Astrocyte of the spinal cord (primary cell): ENCODE measurements around the gene DVL2.
"Not testable (repeated sequence)": the region's sequence is repeated elsewhere in the genome, so short reads cannot be mapped to it uniquely, and the experiment has no call there.

ENCODE experiments used
- DNase-seq: peaks from one replicate; pipeline ENCODE4 v3.0.0; 2011; ENCODE audit warnings: low read depth, low spot score
- H3K4me3 ChIP-seq: 2 replicates; pipeline ENCODE4 v1.5.1; 2011; ENCODE audit warnings: low read depth, mild to moderate bottlenecking, low read length, moderate library complexity
- in situ Hi-C: cut with HindIII; loops from 2 replicates; pipeline ENCODE4 v1.10.0; 2017; ENCODE audit warnings: low sequenced_read_pairs
- TF ChIP-seq, protein P1 (sequence below): IDR thresholded peaks from 2 replicates; pipeline ENCODE4 v1.5.1; 2012; ENCODE audit warnings: low read depth, mild to moderate bottlenecking, low read length, inconsistent platforms

The DVL2 gene

DNA sequence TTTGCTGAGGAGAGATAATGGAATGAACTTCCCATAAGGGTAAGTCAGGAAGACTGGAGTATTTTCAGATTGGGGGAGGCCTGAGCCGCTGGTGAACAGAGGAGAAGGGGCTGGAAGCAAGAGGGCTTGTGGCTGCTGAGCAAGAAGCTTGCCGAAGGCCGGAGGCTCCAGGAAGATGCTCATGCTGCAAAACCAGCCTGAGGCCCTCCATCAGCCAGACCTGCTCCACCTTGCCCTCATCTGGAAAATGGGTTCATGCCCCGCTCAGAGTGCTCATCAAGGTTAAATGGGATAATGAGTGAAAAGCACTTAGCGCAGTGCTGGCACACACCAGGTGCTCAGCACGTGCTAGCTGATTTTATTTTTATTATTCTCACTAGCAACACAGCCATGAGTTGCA, 49.7 kb downstream of the DVL2 start:
- in situ Hi-C loops, result no loop called here
- H3K4me3 ChIP-seq, result no peak overlapping the region
- DNase-seq, result no peak
- TF ChIP-seq, protein P1, sequence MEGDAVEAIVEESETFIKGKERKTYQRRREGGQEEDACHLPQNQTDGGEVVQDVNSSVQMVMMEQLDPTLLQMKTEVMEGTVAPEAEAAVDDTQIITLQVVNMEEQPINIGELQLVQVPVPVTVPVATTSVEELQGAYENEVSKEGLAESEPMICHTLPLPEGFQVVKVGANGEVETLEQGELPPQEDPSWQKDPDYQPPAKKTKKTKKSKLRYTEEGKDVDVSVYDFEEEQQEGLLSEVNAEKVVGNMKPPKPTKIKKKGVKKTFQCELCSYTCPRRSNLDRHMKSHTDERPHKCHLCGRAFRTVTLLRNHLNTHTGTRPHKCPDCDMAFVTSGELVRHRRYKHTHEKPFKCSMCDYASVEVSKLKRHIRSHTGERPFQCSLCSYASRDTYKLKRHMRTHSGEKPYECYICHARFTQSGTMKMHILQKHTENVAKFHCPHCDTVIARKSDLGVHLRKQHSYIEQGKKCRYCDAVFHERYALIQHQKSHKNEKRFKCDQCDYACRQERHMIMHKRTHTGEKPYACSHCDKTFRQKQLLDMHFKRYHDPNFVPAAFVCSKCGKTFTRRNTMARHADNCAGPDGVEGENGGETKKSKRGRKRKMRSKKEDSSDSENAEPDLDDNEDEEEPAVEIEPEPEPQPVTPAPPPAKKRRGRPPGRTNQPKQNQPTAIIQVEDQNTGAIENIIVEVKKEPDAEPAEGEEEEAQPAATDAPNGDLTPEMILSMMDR, result no peak

DNA sequence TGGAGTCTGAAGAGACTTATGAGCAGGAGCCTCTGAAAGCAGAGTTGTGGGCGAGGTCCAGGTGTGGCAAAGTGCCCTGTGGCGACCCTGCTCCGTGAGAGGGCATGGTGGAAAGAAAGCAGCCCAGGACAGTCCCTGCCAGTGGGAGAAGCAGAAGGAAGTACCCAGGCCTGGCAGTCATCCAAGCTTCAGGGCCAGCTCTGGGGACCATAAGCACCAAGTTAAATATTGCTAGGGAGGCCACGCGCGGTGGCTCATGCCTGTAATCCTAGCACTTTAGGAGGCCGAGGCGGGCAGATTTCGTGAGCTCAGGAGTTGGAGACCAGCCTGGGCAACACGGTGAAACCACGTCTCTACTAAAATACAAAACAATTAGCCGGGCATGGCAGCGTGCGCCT, 50.2 kb downstream of the DVL2 start:
- H3K4me3 ChIP-seq, result no peak overlapping the region
- no peak for DNase-seq
- TF ChIP-seq, protein P1, result no peak
- in situ Hi-C loops, result no loop called here

DNA sequence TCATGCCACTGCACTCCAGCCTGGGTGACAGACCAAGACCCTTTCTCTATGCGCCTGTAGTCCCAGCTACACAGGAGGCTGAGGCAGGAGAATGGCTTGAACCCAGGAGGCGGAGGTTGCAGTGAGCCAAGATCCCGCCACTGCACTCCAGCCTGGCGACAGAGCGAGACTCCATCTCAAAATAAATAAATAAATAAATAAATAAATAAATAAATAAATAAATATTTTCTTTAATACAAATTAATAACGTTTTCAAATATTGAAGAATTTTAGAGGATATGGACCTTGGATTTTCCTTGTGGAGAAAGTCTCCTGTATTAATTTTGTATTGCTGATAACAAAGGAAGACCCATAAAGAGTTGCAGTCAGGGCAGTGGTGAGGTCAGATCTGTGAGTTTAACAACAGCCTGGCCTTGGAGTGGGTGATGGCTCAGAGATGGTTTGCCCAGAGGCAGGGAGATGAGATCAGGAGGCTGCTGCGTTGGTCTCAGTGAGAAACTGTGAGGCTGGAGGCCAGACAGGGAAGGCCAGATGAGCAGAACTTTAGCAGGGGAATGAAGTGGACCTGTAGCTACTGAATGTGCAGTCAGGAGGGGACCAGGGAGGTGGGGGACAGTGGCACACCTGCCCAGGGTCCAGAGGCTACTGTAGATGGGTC, 50.8 kb downstream of the DVL2 start:
- no peak overlapping the region for H3K4me3 ChIP-seq
- DNase-seq, result no peak
- TF ChIP-seq, protein P1, result no peak
- in situ Hi-C loops, result no loop called here

DNA sequence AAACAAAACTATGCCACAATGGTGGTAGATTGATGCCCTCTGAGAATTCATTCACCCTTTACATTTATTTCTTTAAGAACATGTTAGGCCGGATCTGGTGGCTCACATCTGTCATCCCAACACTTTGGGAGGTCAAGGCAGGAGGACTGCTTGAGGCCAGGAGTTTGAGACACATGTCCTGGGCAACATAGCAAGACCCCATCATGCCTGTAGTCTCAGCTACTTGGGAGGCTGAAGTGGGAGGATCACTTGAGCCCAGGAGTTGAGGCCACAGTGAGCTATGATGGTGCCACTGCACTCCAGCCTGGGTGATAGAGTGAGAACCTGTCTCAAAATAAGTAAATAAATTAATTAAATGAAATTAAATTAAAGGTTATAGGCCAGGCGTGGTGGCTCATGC, 52.2 kb downstream of the DVL2 start:
- DNase-seq, in situ Hi-C loops: not testable (repeated sequence)

DNA sequence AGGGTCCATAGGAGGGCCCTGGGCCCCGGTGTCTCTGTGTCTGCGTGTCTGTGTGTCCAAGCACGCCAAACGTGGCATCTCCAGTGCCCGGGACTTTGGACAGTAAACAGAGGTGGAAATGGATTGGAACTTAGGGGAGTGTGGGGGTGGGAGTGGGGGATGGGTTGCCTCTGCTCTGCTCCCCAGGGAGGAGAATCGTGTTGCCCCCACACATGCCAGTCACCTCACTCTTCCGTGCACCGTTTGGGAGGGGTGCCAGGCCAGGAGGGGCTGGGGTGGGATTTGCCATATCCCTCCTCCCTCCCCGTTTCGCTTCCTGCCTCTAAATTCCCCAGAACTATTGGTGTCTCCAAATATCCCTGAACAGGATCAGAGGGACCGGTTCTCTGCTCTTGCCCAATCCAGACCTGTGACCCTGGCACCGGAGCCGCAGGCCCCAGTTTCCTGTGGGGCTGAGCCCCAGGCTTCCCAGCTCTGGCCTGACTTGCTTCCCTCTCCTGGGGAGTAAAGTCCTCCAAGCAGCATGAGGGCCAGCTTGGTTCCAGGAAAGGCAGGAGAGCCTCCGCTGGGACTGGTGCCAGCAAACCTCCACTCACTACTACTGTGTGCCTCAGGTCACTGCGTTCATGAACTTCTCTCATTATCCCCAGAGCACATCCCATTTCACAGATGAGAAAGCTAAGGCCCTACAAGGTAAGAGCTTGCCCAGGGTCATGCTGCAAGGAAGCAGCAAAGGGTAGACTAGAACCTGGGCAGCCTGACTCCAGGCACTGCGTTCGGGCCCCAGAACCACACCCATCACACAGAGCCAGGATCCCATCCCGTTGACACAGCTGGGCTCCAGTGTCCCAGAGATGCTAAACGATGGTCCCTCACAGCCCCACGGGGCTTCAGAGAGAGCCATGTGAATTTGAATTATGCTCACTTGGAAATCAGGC, 54.7 kb downstream of the DVL2 start, which contains the start of gene ASGR1:
ASGR1 (minus strand) TSS at position 54 of the 938 bp plus-strand sequence. CDS start 807 bp downstream, outside the sequence.
- H3K4me3 ChIP-seq, result peak within 1 kb of the TSS; percentile 46
- TF ChIP-seq, protein P1, result no peak
- in situ Hi-C loops, result no loop called here
- no peak for DNase-seq

More for the DNA sequence above, 52.2 kb downstream of the DVL2 start:
- not testable (repeated sequence) for H3K4me3 ChIP-seq

DNA sequence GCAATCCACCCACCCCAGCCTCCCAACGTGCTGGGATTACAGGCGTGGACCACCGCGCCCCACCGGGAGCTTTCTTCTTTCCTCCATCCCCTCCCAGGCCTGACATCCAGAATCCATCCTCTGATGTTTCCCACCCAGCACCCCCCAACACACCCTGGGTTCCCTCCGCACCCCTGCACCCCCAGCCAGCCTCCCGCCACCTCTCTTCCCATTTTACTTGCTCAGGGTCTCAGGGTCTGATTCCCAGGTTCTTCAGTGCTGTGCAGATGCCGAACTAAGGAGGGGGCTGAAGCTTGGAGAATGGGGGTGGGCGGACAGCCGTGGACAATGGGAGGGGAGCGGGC, 55.4 kb downstream of the DVL2 start:
- TF ChIP-seq, protein P1, result no peak
- in situ Hi-C loops, result no loop called here

More for the DNA sequence above, 55.4 kb downstream of the DVL2 start:
- H3K4me3 ChIP-seq, result no peak overlapping the region
- DNase-seq, result no peak
